Astrocyte of the cerebellum (primary cell): ENCODE results near the gene LPXN.

Source experiments
- DNase-seq: peaks from one replicate; pipeline ENCODE4 v3.0.0-alpha.2; 2011; ENCODE audit warnings: low read depth
- H3K4me3 ChIP-seq: 2 replicates; pipeline ENCODE4 v1.5.1; 2011; ENCODE audit warnings: mild to moderate bottlenecking, low read depth, low read length, moderate library complexity
- CTCF ChIP-seq: IDR thresholded peaks from 2 replicates; pipeline ENCODE4 v1.5.1; 2012; ENCODE audit warnings: low read length, low read depth, moderate library complexity, mild to moderate bottlenecking; ENCODE audit errors: missing control alignments
- in situ Hi-C: cut with HindIII; loops from 2 replicates; pipeline ENCODE4 v1.10.0; 2017; ENCODE audit warnings: low sequenced_read_pairs

LPXN gene

GRCh38 chr11:58582437-58582836 is 6.8 kb upstream of the LPXN start:
- no peak for DNase-seq
- in situ Hi-C loops = no loop called here
- H3K4me3 ChIP-seq = no peak overlapping the region
- TF ChIP-seq CTCF = no peak

GRCh38 chr11:58580311-58580710 is 4.7 kb upstream of the LPXN start:
- in situ Hi-C loops = no loop called here
- TF ChIP-seq CTCF = no peak
- DNase-seq = no peak
- H3K4me3 ChIP-seq = peak overlapping the region; percentile 86

- peak overlapping the region; percentile 86 for H3K4me3 ChIP-seq
- TF ChIP-seq CTCF = peak; percentile 67
- in situ Hi-C loops = no loop called here
- peak; percentile 76 for DNase-seq
Measured at GRCh38 chr11:58579192-58580129, 3.8 kb upstream of the LPXN start.

GRCh38 chr11:58578635-58579191 is 3.1 kb upstream of the LPXN start, which contains the start of gene ZFP91:
ZFP91 (plus strand) TSS chr11:58579063; CDS start chr11:58579282, 219 bp downstream.
- in situ Hi-C loops = no loop called here
- H3K4me3 ChIP-seq = peak within 1 kb of the TSS; percentile 86
- peak; percentile 97 for DNase-seq
- no peak for TF ChIP-seq CTCF

GRCh38 chr11:58578136-58578634 is 2.5 kb upstream of the LPXN start:
- DNase-seq = peak; percentile 99
- no peak for TF ChIP-seq CTCF
- H3K4me3 ChIP-seq = peak overlapping the region; percentile 86
- in situ Hi-C loops = no loop called here

- no peak for TF ChIP-seq CTCF
- in situ Hi-C loops = no loop called here
- peak; percentile 53 for DNase-seq
- peak overlapping the region; percentile 86 for H3K4me3 ChIP-seq
Measured at GRCh38 chr11:58577555-58578135, 2.0 kb upstream of the LPXN start.
